ENCODE data around the gene EHD1.
"Not testable (repeated sequence)": the region's sequence is repeated elsewhere in the genome, so short reads cannot be mapped to it uniquely, and the experiment has no call there.

Gene EHD1

DNA sequence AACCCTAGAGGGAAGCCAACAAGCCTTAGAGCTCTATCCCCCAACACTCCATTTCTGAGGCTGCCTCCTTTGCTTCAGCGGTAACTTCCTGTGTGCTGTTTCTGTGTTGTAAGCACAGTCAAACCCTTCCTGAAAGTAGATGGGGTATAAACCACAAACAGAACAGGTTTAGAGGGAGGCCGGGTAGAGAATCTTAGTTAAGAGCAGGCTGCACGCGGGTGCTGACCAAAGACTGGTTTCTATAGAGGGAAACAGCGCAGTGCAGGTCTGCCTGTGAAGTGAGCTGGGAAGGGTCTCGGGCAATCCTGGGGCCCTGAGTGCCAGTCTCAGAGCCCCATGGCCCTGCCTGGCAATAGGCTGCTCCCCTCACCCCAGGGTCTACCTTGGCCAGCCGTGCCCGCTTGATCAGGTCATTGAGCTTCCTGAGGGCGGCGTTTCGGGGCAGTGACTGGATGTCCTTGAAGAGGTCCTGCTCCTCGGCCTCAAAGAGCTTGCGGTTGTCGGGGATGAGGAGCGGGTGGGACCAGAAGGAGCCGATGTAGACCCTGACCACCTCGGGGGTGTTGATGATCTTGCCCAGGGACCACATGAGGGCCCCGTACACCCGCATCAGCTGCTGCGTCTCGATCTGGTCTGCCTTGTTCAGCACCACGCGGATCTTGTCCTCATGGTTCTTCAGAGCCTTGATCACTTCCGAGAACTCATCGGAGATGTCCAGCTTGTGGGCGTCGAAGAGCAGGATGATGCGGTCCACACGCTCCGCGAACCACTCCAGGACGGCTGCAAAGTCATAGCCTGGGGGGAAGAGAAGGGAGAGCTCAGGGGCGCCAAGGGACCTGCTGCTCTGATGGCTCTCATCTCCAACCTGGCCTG, 18.6 kb downstream of the EHD1 start:
- H3K4me3 ChIP-seq (ENCODE audit: low read depth, low read length): no peak overlapping the region

DNA sequence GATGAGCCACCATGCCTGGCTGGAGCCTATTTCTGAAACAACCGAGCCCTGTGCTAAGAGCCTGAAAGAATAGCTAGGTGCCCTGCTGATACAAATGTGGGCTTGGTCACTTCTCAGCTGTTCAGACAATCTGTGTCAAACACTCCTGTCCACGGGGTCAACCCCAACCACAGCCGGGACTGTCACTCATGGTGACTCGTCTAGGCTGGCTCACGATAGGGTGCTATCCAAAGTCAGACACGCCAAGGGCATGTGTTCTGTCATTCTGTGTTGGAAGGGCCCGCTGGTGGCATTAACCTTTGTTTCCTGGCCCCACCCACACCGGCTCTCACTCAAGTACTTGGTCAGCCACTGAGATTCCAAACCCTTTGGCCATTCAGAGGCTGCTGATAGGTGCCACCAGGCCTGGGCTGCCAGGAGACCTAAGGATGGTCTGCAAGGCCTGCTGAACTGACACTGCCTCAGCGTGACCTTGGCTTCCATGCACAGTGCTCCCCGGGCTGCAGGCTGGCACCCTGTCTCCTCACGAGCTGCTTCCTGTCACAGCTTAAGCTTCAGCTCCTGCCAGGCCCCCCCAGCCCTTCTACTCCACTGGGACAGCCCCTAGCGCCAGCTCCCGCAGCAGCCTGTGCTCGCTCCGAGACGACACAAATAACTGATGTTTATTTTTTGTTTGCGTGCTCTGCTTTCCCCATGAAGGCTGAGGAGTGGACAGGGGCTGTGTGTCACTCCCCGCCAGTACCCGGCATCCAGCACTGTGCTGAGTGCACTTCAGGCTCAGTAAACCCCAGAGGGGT, 19.8 kb downstream of the EHD1 start:
- no peak overlapping the region for H3K4me3 ChIP-seq (ENCODE audit: low read depth, low read length)

DNA sequence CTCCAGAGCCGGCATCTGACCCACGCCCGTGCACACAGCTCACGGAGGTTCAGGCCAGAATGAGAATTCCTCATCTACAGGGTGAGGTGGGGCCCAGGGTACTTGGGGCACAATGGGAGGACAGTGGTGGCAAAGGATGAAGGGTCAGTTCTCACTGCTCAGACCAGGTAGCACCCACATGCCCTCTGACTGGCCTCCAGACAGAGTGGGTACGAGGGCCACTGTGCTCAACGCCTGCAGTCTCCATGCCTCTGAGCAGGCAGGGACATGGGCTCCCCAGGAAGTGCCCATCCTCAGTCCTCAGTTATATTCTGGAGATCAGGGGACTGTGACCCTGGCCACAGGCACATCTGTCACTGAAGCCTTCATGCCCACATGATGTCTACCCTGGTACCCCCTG, 20.9 kb downstream of the EHD1 start:
- H3K4me3 ChIP-seq (ENCODE audit: low read depth, low read length): no peak overlapping the region

DNA sequence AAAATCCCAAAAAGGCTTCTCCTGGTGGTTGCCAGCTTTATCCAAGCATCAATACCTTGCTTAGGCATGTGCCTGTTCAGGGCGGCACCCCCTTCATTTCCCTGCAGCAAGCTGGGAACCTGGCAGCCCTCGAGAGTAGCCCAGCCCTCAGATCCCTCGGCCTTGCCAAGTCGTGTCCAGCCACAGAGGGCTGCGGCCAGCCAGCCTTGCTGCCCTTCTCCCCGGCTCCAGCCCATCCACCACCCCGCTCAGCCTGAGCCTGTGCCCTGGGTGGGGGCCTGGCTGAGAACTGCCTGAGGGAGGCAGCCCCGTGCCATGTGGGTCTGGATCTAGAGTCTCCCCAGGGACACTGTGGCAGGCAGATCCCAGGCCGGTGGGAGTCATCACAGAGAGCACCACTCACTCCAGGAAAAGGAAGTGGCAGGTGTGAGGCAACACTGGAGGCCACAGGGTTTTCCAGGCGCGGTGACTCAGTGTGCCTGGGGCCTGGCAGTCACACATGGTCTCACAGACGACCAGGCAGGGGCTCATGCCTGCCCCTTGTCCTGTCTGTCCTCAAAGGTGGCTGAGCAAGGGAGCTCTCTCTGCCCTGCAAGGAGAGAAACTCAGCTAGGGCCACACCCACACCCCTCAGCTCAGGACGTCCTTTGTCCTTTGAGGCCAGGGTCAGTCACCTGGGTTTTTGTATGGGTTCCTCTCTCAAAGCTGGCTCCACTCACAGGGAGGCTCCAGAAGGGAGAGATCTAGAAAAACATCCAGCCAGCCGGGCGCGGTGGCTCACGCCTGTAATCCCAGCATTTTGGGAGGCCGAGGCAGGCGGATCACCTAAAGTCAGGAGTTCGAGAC, 21.8 kb downstream of the EHD1 start:
- no peak overlapping the region for H3K4me3 ChIP-seq (ENCODE audit: low read depth, low read length)

DNA sequence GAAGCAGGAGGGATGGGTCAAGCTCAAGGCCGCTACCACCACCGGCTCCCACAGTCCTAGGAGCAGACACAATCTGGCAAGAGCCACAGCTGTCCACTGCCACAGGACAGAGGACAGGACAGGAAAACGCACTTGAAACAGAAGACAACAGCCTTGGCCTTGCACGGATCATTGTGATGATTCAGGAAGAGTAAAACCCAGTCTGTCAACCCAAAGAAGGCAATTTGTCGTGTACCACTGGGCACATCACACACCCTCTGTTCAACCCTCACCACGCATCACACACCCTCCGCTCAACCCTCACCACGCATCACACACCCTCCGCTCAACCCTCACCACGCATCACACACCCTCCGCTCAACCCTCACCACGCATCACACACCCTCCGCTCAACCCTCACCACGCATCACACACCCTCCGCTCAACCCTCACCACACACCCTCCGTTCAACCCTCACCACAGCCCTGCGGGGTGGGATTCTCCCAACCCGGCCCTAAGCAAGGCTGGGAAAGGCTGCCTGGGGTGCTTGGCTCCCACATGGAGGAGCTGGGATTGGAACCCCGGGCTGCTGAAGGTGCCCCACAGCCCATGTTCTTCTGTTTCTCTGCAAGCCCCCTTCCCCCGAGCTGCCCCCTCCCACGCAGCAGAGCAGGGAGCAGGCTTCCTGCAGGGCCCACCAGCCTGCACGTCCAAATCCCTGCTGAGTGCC, 22.7 kb downstream of the EHD1 start:
- no peak overlapping the region for H3K4me3 ChIP-seq (ENCODE audit: low read depth, low read length)

DNA sequence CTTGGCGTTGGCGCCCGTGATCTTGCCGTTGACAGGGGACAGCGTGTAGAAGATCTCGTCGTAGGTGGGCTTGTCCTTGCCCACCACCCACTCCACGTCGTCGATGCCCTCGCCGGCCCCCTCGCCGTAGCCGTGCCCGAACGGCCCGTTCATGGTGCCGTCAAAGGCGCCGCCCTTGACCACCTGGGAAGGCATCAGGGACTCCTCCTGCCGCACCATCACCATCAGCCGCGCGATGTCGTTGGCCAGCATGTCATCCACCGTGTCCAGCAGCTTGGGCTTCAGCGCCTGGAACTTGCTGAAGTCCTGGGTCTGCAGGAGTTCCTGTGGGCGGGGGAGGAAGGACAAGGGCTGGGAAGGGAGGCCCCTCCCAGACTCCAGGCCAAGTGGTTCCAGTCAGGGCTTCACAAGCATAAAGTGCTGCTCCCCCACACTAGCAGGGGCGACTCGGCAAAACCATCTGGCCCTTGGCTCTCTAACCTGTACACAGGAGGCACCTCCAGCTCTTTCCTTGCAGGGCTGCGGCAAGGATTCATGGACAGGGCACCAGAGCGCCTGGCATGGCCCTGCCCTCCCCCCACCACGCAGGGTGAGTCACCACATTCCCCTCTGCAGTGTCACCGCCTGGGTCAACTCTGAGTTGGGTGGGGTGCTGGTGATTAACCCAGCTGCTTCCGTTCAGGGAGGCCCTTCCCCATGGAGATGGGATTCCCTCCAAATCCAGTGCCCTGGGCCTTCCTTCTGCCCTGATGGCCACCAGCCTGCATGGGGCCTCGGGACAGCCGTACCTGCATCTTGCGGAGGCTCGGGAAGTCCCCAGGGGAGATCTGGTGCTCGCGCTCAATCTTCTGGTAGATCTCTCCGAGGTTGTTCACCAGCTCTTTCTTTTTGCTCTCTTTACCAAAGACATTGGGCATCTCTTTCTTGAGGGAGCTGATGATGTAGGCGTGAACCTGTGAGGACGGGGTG, 23.6 kb downstream of the EHD1 start:
- no peak overlapping the region for H3K4me3 ChIP-seq (ENCODE audit: low read depth, low read length)

DNA sequence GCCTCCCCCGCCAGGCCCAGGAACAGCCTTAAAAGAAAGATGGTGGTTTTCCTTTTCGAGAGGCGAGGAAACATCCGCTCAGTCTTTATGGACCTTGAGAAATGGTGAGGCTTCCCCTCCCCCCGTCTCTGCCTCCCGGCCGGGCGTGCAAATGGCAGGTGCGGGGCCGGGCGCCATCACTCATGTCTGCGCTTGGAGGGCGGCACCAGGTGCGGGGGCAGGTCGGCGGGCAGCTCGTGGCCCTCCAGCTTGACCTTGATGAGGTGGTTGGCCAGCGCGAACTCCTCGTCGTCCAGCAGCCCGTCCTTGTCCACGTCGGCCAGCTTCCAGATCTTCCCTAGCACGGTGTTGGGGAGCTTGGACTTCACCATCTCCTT, 24.3 kb downstream of the EHD1 start:
- no peak overlapping the region for H3K4me3 ChIP-seq (ENCODE audit: low read depth, low read length)

DNA sequence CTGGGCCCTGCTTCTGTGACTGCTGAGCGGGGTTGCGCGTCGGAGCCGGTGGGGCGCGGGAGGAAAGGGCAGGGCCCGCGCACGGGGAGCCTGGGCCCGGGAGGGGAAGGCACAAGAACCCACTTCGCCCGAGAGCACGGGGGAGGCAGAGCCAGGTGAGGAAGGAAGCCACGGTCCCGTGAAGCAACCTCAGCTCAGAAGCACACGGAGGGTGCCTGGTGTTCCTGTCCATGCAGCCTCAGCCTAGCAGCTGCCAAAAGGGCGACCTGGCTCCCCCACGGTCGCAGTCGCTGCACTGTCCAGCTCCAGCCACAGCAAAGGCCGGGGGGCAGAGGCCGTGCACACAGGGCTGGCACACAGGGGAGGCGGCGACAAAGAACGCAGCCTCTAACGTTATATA, 24.7 kb downstream of the EHD1 start:
- no peak overlapping the region for H3K4me3 ChIP-seq (ENCODE audit: low read depth, low read length)

DNA sequence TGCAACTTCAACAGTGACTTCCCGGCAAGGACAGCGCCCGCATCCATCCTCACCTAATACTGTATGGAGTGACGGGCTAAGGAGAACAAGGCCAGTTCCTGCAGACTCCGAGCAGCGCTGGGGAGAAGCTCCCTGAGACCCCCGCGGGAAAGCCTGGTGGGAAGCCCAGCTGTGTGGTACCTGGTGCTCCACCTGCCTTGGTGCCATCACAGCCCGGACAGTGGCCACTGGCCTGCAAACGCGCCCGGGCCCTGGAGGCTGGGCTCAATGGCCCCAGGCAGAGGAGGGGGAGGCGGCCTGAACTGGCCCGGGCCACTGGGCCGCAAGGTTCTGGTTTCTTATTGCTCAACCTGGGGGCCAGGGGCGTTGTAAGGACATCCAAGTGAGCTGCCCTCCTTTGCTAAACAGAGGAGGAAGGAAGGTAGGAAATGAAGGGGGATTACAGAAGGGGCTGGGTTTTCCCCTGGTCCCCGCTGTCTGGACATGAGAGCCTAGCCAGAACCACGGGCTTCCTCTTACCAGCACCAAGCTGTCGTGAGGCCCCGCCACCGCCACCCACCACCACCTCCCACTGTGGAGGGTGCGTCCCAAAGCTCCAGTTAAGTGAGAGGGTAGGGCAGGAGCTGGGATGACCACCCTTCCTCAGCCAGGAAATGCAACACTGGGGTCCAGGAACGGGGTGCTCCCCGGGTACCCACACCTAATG, 25.5 kb downstream of the EHD1 start:
- no peak overlapping the region for H3K4me3 ChIP-seq (ENCODE audit: low read depth, low read length)

DNA sequence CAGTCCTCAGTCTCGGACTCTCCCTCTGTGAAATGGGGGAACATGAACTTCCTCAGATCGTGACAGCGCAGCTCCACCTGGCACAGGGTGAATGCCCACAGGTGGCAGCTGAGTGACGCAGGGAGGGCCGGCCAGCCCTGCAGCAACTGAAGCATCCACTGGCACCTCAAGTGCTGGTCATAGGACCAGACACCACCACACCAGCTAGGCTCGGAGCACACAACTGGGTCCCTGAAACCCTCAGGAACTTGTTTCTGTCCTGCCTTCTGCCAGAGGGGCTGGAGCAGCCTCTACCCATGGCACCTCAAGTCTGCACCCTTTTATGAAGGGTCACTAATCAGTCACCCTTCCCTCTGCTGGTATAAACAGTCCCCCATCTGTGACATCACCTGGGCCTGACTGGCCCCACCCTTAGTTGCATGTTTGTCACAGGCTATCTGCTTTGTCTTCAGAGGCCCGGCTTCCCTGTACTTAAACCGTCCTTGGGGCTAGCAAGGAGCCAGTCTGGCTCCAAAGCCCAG, 26.5 kb downstream of the EHD1 start:
- no peak overlapping the region for H3K4me3 ChIP-seq (ENCODE audit: low read depth, low read length)

DNA sequence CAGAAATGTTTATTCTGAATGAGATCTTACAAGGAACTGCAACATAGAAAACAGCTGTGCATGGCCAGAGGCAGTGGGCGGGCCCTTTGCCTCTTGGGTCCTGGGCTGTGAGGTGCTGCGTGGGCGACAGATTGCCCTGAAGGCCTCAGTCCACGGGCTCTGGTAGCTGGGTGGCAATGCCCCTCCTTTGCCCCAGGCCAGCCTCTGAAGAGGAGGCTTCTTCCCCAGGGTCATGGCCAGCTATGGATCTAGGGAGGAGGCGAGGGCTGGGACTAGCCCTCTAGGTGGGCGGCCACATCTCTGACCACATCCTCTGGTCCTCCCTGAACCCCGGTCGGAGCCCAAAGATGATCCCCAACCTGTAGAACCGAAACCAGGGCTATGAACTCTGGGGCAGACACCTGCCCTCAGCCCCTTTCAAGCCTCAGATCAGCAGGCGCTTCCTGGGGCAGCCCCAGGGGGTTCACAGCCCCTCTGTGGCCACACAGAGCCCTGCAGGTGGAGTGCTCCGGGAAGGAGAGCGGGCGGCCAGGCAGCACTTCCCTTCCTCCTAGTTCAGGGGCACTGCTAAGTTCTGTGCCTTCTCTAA, 27.3 kb downstream of the EHD1 start:
- no peak overlapping the region for H3K4me3 ChIP-seq (ENCODE audit: low read depth, low read length)

DNA sequence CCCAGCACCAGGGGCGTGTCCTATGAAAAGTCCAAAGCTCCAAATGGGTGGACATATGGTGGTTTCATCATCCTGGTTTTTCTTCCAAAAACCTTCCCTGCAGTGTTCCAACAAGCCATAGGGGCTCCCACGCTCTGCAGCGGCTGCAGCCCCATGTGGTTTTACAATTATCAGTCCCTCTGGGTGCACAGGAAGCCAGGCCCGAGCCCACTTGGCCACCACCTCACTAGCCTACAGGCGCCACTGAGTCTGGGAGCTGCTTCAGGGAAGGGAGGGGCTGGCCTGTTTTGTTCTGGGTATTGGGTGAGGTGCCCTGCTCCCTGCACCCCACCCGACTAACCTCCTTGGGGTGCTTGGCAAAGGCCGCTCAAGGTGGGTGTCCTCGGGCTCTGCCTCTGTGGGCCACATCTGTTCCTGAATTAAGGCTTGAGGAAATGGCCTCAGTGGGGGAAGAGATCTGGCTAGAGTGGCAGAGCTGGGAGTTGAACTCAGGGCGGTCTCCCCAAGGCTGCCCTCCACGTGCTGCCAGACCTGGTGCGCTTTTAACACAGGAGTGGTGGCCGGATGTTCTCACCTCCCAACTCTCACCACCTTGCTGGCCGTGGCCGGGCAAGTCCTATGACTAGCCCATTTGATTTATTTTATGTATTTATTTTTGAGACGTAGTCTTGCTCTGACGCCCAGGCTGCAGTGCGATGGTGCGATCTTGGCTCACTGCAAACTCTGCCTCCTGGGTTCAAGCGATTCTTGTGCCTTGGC, 28.6 kb downstream of the EHD1 start:
- no peak overlapping the region for H3K4me3 ChIP-seq (ENCODE audit: low read depth, low read length)

DNA sequence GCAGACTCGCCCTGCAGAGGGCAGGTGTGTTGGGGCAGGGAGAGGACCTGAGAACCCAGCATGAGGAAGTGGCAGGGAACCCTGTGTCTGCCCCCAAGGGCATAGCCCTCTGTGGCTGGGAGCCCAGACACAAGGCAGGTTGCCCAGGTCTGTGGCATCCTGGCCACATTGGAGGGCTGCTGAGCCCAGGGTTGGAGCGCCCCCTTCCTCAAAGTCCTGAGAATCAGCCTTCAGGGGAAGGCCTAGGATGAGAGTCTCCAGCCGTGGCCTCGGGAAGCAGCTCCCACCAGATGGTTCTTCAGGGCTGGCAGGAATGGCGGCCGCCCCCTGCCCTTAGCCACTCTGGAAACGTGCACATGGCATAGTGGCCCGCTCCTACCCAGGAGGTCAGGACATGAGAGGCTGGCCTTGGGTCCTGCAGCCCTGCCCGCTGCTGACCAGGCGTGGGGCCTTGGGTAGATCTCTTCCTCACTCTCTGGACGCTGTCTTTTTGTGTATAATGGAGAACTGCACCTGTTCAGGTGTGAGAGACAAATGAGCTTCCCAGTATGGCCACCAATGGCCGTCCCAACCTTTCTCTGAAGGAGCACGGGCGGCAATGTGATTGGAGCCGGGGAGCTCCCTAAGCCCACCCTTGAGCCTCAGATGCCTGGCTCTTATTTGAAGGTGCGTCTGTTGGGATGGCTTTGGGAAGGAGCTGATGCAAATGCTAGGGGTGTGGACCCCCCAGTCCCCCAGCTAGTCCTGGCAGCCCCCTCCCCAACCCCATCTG, 29.4 kb downstream of the EHD1 start:
- H3K4me3 ChIP-seq (ENCODE audit: low read depth, low read length): no peak overlapping the region

DNA sequence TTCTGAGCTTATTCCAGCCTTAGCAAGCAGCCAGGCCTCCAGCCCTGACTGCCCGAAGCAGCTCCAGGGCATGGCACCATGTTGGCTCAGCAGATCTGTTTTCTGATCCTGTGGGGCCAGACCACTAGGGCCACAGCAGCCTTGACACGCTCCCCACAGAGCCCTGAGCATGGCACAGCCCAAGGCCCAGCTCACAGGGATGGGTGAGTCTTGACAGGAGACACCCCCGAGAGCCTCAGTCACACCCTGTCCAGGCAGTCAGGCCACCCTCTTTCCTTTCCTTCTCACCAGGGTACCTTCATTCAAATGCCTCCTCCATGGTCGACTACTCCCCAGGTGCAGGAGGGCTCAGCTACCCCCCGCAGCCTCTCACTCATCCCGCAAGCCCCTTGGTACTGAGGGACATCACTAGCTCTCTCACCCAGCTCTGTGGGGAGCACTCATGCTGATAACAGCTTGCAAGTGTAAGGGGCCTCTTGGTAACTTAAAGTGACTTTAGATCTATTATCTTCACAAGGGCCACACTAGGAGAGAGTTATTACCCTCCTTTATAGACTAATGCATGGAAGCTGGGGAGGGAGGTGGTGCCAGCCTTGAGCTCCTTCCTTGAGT, 30.1 kb downstream of the EHD1 start:
- no peak overlapping the region for H3K4me3 ChIP-seq (ENCODE audit: low read depth, low read length)

DNA sequence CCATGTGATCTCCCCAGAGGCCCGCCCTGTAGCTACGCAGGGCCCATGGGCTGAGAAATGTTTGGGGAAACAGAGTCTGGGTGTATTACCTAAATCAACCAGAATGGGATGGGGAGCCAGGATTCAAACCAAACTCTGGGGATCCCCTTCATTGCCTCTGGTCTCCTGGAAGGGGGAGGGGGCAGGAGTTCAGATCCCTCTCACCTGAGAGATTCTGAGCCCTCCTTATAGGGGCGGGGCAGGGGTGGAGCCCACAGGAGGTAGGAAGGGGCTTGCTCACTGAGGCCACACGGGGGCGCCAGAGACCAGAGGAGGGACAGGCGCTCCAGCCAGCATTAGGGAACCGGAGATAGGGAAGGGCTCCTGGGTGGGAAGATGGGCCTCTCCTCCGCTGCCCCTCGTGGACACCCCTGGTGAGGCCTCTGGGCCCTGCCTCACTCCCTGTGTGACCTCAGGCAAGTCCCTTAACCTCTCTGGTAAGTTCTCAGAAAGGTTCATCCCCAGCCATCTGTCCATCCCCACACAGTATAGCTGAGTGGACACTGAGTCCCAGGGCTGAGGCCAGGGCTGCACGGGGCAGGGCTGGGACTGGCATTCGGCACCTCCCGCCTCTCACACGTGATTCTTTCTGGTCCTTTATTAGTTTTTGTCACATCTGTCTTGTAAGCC, 31.3 kb downstream of the EHD1 start:
- no peak overlapping the region for H3K4me3 ChIP-seq (ENCODE audit: low read depth, low read length)

DNA sequence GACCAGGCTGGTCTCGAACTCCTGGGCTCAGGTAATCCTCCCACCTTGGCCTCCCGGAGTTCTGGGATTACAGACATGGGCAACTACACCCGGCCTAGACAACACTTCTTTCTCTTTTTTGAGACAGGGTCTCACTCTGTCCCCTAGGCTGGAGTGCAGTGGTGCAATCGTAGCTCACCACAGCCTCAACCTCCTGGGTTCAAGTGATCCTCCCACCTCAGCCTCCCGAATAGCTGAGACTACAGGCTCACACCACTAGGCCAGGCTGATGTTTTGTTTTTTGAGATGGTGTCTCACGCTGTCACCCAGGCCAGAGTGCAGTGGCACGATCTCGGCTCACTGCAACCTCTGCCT, 32.7 kb downstream of the EHD1 start:
- not testable (repeated sequence) for H3K4me3 ChIP-seq (ENCODE audit: low read depth, low read length)

Measured in iPS-11a (cell line).